GM23338 (cell line): ENCODE results near the gene UGT1A10. TPM values are rescaled to one million over a fixed set of nuclear protein-coding genes. Genes with fewer than 3 reads are reported as not detected.

Source experiments
- ATAC-seq: fragments of 200-7000 bp; cut with Tn5 transposase; 3 replicates; pipeline ENCODE4 v1.9.1; 2020
- DNase-seq: peaks from one replicate; pipeline ENCODE4 v3.0.0-alpha.2; 2015; ENCODE audit warnings: low spot score
- H2AFZ ChIP-seq: fragments of 200-600 bp; sonication (generic); 2 replicates; pipeline ENCODE4 v1.8.0; 2016; ENCODE audit warnings: antibody characterized with exemption, mild to moderate bottlenecking, moderate library complexity
- H3F3A ChIP-seq: fragments of 200-600 bp; sonication (generic); replicated peaks from 2 replicates; pipeline ENCODE4 v1.8.0; 2017; ENCODE audit warnings: antibody characterized with exemption, mixed run types, low read depth
- H3K27ac ChIP-seq: fragments of 200-600 bp; sonication (generic); 2 replicates; pipeline ENCODE4 v1.6.1; 2016; ENCODE audit warnings: low read depth
- H3K27me3 ChIP-seq: fragments of 200-600 bp; sonication (generic); 2 replicates; pipeline ENCODE4 v1.8.0; 2016; ENCODE audit warnings: mild to moderate bottlenecking, mixed run types, moderate library complexity; ENCODE audit not compliant: insufficient read depth
- H3K36me3 ChIP-seq: fragments of 200-600 bp; sonication (generic); 2 replicates; pipeline ENCODE4 v1.8.0; 2016; ENCODE audit warnings: mild to moderate bottlenecking; ENCODE audit not compliant: insufficient read depth
- H3K4me1 ChIP-seq: fragments of 200-600 bp; sonication (generic); 2 replicates; pipeline ENCODE4 v1.8.0; 2016; ENCODE audit warnings: mild to moderate bottlenecking, moderate library complexity; ENCODE audit not compliant: insufficient read depth
- H3K4me2 ChIP-seq: fragments of 200-600 bp; sonication (generic); 2 replicates; pipeline ENCODE4 v1.7.1; 2017; ENCODE audit warnings: mixed run types
- H3K4me3 ChIP-seq: fragments of 200-600 bp; sonication (generic); 2 replicates; pipeline ENCODE4 v1.6.1; 2016; ENCODE audit warnings: mixed run types
- H3K79me2 ChIP-seq: fragments of 200-600 bp; sonication (generic); replicated peaks from 2 replicates; pipeline ENCODE4 v1.8.0; 2017; ENCODE audit warnings: mild to moderate bottlenecking; ENCODE audit not compliant: insufficient read depth
- H3K9me2 ChIP-seq: fragments of 200-600 bp; sonication (generic); 2 replicates; pipeline ENCODE4 v1.8.0; 2017; ENCODE audit not compliant: insufficient read depth
- H4K20me1 ChIP-seq: fragments of 200-600 bp; sonication (generic); replicated peaks from 2 replicates; pipeline ENCODE4 v1.8.0; 2017; ENCODE audit warnings: mild to moderate bottlenecking; ENCODE audit not compliant: insufficient read depth
- H3K27ac Mint-ChIP-seq: 2 replicates; pipeline ENCODE4 v1.8.0; 2020; ENCODE audit warnings: inconsistent platforms, mild to moderate bottlenecking, moderate library complexity, mixed read lengths
- H3K27me3 Mint-ChIP-seq: 3 replicates; pipeline ENCODE4 v1.8.0; 2022; ENCODE audit warnings: low read depth, mild to moderate bottlenecking, moderate library complexity, mixed read lengths, inconsistent platforms; ENCODE audit not compliant: insufficient read depth, poor library complexity
- H3K36me3 Mint-ChIP-seq: 3 replicates; pipeline ENCODE4 v1.8.0; 2021; ENCODE audit warnings: low read depth, mild to moderate bottlenecking, inconsistent platforms, moderate library complexity, mixed read lengths
- H3K4me1 Mint-ChIP-seq: 3 replicates; pipeline ENCODE4 v1.8.0; 2020; ENCODE audit warnings: mild to moderate bottlenecking, inconsistent platforms, mixed read lengths
- H3K4me3 Mint-ChIP-seq: 3 replicates; pipeline ENCODE4 v1.8.0; 2021; ENCODE audit warnings: moderate library complexity, mild to moderate bottlenecking, inconsistent platforms, mixed read lengths
- H3K9me3 Mint-ChIP-seq: 3 replicates; pipeline ENCODE4 v1.8.0; 2020; ENCODE audit warnings: moderate library complexity, mild to moderate bottlenecking, inconsistent platforms, mixed read lengths
- CREB1 ChIP-seq: fragments of 250-450 bp; sonication (Bioruptor Pico); IDR thresholded peaks from 2 replicates; pipeline ENCODE4 v1.5.0; 2020; ENCODE audit warnings: low read depth, mild to moderate bottlenecking, moderate library complexity
- CTCF ChIP-seq, 2 experiments: fragments of 200-600 bp in 1 of 2; sonication (generic) in 1 of 2; conservative IDR thresholded peaks; 2 replicates each; pipeline versions ENCODE4 v1.5.1 to v1.6.1; 2016 to 2017; ENCODE audit warnings: antibody characterized with exemption in 2 of 2, low read depth in 2 of 2, mild to moderate bottlenecking in 2 of 2, moderate library complexity in 1 of 2
- ETS1 ChIP-seq: IDR thresholded peaks from 2 replicates; pipeline ENCODE4 v1.6.1; 2016; ENCODE audit warnings: antibody characterized with exemption
- EZH2 ChIP-seq: fragments of 200-600 bp; sonication (generic); IDR thresholded peaks from one replicate; pipeline ENCODE4 v1.8.0; 2017; ENCODE audit warnings: antibody characterized with exemption, mild to moderate bottlenecking, low read depth; ENCODE audit not compliant: unreplicated experiment
- EZH2phosphoT487 ChIP-seq: fragments of 200-600 bp; sonication (generic); IDR thresholded peaks from one replicate; pipeline ENCODE4 v1.8.1; 2018; ENCODE audit warnings: antibody characterized with exemption; ENCODE audit not compliant: unreplicated experiment
- JUNB ChIP-seq: IDR thresholded peaks from one replicate; pipeline ENCODE4 v1.6.1; 2016; ENCODE audit warnings: antibody characterized with exemption; ENCODE audit not compliant: unreplicated experiment
- NANOG ChIP-seq: IDR thresholded peaks from 2 replicates; pipeline ENCODE4 v1.6.1; 2016; ENCODE audit warnings: antibody characterized with exemption, borderline replicate concordance
- POLR2AphosphoS5 ChIP-seq: IDR thresholded peaks from 2 replicates; pipeline ENCODE4 v1.6.1; 2016; ENCODE audit warnings: antibody characterized with exemption, low read depth
- REST ChIP-seq: IDR thresholded peaks from one replicate; pipeline ENCODE4 v1.6.1; 2018; ENCODE audit warnings: antibody characterized with exemption; ENCODE audit not compliant: unreplicated experiment
- STAT1 ChIP-seq: IDR thresholded peaks from one replicate; pipeline ENCODE4 v1.6.1; 2016; ENCODE audit warnings: antibody characterized with exemption; ENCODE audit not compliant: unreplicated experiment
- ZNF114 ChIP-seq: fragments of 250-450 bp; sonication (Bioruptor Pico); IDR thresholded peaks from 2 replicates; pipeline ENCODE4 v1.5.0; 2020; ENCODE audit warnings: mild to moderate bottlenecking, moderate library complexity
- ZNF331 ChIP-seq: fragments of 250-450 bp; sonication (Bioruptor Pico); IDR thresholded peaks from 2 replicates; pipeline ENCODE4 v1.5.0; 2020; ENCODE audit warnings: low read depth, mild to moderate bottlenecking, moderate library complexity
- ZNF462 ChIP-seq: fragments of 250-450 bp; sonication (Bioruptor Pico); IDR thresholded peaks from 2 replicates; pipeline ENCODE4 v1.5.0; 2020; ENCODE audit warnings: mild to moderate bottlenecking, moderate library complexity
- polyA plus RNA-seq: library from polyadenylated mRNA; unstranded; fragments of >200 nt; fragmentation: Nextera tagmentation; extraction: Ambion mirVana; gene quantifications from 2 replicates; pipeline ENCODE4 v1.2.1, GENCODE V29; 2016
- total RNA-seq: library from RNA; depleted of rRNA; stranded (reverse); fragments of >200 nt; shearing (Covaris generic); gene quantifications from 2 replicates; pipeline ENCODE4 v1.2.3, GENCODE V29; 2014

UGT1A10 gene
- total and polyA plus RNA-seq, 2 experiments from 2014 or later, result not detected

- DNase-seq (no peak), ATAC-seq (peak; percentile 43; the same call in 2 of the 3 replicates)
- Histone ChIP-seq H3K9me2 (peaks cover 16% of the 10 kb centered on the region; the same call in 1 of the 2 replicates), H3F3A (no peaks in the 10 kb centered on the region), H3K4me2 (no peak overlapping the region), H3K27me3 (no peaks in the 10 kb centered on the region), H3K4me1 (peaks cover 7% of the 10 kb centered on the region; the same call in 1 of the 2 replicates), H2AFZ (peak overlapping the region; percentile 72; the same call in 1 of the 2 replicates), H3K36me3 (no peaks in the 10 kb centered on the region), H3K4me3 (no peak overlapping the region), H4K20me1 (no peaks in the 10 kb centered on the region; the same call in 1 of the 2 replicates), H3K27ac (no peak overlapping the region), H3K79me2 (no peaks in the 10 kb centered on the region)
- Mint-ChIP-seq H3K9me3 (no peaks in the 10 kb centered on the region), H3K36me3 (no peaks in the 10 kb centered on the region; the same call in 2 of the 3 replicates), H3K27me3 (peaks cover 2% of the 10 kb centered on the region), H3K4me1 (peaks cover 20% of the 10 kb centered on the region), H3K27ac (no peak overlapping the region), H3K4me3 (no peak overlapping the region)
- no peak for TF ChIP-seq REST
- TF ChIP-seq EZH2phosphoT487, result no peak
- TF ChIP-seq CTCF (conservative IDR thresholded peaks at IDR 0.05; ENCODE audit: low read depth in 2 of 2), result no peak
- no peak for TF ChIP-seq ZNF331
- TF ChIP-seq ZNF114 (CRISPR knock-in tag), result no peak
- no peak for TF ChIP-seq STAT1
- no peak for TF ChIP-seq NANOG
- no peak for TF ChIP-seq CREB1 (CRISPR knock-in tag)
- TF ChIP-seq EZH2, result no peak
- TF ChIP-seq JUNB, result no peak
- no peak for TF ChIP-seq POLR2AphosphoS5
- no peak for TF ChIP-seq ZNF462 (CRISPR knock-in tag)
- TF ChIP-seq ETS1, result no peak
Measured at GRCh38 chr2:233691443-233692433, 55.5 kb downstream of the UGT1A10 start.
